Measurements from ENCODE around the gene TECPR1. TPM values are rescaled to one million over a fixed set of nuclear protein-coding genes. Genes with fewer than 3 reads are reported as not detected.

The TECPR1 gene
- total RNA-seq, 1 donor from 2014 or later, result 39.9 TPM

DNA sequence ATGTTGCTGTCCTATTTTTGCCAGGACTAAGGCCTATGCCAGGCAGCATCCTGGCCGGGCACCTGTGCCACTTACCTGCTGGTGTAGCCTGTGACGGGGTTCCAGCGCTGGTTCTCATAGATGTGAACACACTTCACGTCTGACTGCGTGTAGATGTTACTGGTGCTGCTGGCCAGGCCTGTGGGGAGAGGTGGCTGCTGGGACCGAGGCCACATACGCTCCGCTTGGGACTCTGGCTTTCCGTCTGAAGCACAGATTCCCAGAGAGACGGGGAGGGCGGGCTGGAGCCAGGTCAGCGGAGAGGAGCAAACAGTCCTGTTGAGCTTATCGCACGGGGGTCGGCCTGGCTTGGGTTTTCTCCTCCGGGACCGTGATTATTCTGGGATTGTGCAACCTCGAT lies 24.1 kb downstream of the TECPR1 start:
- TF ChIP-seq, protein P1, sequence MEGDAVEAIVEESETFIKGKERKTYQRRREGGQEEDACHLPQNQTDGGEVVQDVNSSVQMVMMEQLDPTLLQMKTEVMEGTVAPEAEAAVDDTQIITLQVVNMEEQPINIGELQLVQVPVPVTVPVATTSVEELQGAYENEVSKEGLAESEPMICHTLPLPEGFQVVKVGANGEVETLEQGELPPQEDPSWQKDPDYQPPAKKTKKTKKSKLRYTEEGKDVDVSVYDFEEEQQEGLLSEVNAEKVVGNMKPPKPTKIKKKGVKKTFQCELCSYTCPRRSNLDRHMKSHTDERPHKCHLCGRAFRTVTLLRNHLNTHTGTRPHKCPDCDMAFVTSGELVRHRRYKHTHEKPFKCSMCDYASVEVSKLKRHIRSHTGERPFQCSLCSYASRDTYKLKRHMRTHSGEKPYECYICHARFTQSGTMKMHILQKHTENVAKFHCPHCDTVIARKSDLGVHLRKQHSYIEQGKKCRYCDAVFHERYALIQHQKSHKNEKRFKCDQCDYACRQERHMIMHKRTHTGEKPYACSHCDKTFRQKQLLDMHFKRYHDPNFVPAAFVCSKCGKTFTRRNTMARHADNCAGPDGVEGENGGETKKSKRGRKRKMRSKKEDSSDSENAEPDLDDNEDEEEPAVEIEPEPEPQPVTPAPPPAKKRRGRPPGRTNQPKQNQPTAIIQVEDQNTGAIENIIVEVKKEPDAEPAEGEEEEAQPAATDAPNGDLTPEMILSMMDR (conservative IDR thresholded peaks at IDR 0.05), result no peak
- H3K4me1 Mint-ChIP-seq (ENCODE audit: unreplicated experiment), result no peaks in the 10 kb centered on the region
- no peak for DNase-seq (ENCODE audit: extremely low spot score, unreplicated experiment)
- no peak overlapping the region for H3K4me3 Mint-ChIP-seq
- H3K36me3 Mint-ChIP-seq, result no peaks in the 10 kb centered on the region
- no peaks in the 10 kb centered on the region for H3K9me3 Mint-ChIP-seq
- H3K27me3 Mint-ChIP-seq, result no peaks in the 10 kb centered on the region
- no peak overlapping the region for H3K27ac Mint-ChIP-seq

DNA sequence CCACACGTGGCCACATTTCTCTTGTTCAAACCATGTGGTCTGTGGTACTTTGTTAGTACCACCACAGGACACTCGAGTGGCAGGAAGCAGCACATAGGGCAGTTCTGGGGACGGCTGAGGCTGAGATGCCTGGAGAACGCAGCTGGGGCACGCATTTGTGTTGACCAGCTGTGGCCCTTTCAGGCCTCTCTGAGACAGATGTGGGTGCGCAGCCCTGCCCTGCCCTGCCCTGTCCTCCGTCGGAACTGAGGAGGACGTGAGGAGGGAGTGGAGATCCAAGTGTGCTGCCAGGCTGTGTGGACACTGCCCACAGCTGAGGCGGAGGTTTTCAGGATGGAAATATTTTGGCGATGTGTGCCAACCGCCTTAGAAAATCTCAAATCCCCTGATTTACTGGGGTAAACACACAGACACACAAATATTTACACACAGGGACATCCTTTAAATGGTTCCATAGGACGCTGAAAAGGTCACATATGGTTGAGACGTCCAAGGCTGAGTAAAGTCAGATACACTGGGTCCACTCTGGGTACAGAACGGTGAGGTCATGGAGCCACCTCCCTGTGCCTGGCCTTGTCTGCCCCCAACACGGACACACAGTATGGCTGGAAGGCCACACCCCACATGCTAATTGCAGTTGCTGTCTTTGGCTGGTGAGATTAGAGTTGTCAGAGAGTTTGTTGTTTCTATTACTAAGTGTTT lies 26.0 kb downstream of the TECPR1 start:
- no peaks in the 10 kb centered on the region for H3K9me3 Mint-ChIP-seq
- H3K27me3 Mint-ChIP-seq, result no peaks in the 10 kb centered on the region
- no peaks in the 10 kb centered on the region for H3K4me1 Mint-ChIP-seq (ENCODE audit: unreplicated experiment)
- no peak overlapping the region for H3K27ac Mint-ChIP-seq
- H3K4me3 Mint-ChIP-seq, result no peak overlapping the region
- no peak for DNase-seq (ENCODE audit: extremely low spot score, unreplicated experiment)
- no peaks in the 10 kb centered on the region for H3K36me3 Mint-ChIP-seq
- TF ChIP-seq, protein P1 (conservative IDR thresholded peaks at IDR 0.05), result no peak

DNA sequence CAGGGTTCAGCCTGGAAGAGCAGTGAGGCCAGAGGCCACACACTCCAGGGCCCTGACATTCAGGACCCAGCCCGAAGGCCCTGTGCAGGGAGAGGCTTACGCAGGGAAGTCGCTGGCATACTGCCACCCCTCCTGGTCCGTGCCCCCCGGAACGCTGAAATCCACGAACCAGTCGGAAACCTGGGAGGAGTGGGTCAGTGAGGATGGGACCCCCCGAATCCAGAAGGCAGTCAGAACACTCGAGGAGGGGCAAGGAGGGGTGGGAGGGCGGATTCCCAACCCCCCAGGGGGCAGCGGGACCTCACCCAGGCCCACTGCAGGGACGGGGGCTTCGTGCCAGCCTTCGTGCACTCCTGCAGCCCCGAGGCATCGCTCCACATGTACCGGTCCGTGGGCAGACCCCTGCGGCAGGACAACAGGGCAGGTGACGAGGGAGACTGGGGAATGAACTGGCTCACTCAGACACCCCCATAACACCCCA lies 27.3 kb downstream of the TECPR1 start:
- no peaks in the 10 kb centered on the region for H3K27me3 Mint-ChIP-seq
- DNase-seq (ENCODE audit: extremely low spot score, unreplicated experiment), result no peak
- no peaks in the 10 kb centered on the region for H3K9me3 Mint-ChIP-seq
- H3K4me3 Mint-ChIP-seq, result no peak overlapping the region
- no peak overlapping the region for H3K27ac Mint-ChIP-seq
- TF ChIP-seq, protein P1 (conservative IDR thresholded peaks at IDR 0.05), result no peak
- no peaks in the 10 kb centered on the region for H3K36me3 Mint-ChIP-seq
- no peaks in the 10 kb centered on the region for H3K4me1 Mint-ChIP-seq (ENCODE audit: unreplicated experiment)

DNA sequence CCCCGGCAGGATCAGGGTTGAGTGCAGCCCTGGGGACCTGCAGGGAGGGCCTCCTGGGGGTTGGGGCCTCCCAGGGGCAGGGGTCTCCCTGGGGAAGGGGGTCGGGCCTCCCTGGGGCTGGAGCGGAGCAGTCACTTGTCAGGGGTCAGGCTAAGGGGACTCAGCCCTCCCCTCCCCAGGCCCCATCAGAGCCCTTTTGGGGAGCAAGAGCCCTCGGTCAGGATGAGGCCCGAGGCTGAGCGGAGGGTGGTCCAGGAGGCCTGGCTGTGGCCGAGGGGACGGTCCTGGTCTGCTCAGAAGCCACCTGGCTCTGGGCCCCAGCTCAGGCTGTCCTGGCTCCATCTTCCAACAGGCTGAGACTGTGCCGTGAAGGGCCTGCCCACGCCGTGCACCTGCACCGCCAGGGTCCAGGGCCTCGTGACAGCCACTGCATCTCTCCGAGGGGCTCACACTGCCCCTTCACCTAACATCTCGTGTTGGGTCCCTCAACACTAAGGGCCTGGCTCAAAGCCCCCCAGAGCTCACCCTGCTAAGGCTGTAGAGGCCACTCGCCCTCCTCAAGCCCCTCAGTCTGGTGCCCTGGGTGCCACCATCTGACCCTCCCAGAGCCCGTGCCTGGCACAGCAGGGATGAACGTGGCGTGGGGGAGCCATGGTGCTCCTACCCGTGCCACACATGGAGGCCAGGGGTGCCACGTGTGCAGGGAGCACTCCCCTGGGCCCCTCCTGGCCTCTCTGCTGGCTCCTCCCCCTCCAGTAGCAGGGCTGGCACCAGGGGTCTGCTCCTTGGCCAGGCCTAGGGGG lies 27.9 kb downstream of the TECPR1 start:
- H3K27me3 Mint-ChIP-seq, result no peaks in the 10 kb centered on the region
- H3K9me3 Mint-ChIP-seq, result no peaks in the 10 kb centered on the region
- H3K4me3 Mint-ChIP-seq, result no peak overlapping the region
- peaks cover 3% of the 10 kb centered on the region for H3K36me3 Mint-ChIP-seq
- no peak overlapping the region for H3K27ac Mint-ChIP-seq
- H3K4me1 Mint-ChIP-seq (ENCODE audit: unreplicated experiment), result no peaks in the 10 kb centered on the region
- TF ChIP-seq, protein P1 (conservative IDR thresholded peaks at IDR 0.05), result no peak
- no peak for DNase-seq (ENCODE audit: extremely low spot score, unreplicated experiment)

DNA sequence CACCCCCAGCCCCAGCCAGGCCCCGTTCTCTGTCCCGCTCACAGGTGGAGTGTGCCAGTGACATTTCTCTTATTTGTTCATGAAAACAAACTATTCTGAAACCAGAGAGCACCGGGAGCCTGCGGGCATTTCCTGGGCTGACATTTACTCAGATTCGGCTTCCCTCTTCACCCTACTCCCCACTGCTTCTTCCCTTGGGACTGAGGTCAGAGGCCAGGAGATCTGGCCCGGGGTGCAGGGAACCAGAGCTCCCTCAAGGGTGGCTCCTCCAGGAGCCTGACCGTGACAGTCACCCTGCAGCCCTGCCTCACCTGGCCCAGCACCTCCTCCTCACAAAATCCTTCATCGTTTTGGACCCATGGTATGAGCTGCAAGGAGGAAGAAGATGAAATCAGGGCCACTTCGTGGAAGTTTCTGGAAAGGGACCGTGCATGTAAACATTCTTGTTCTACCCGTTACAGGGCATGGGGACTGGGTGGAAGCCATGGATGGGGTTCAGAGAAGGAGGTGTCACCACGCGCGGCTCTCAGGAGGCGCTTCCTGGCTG lies 28.6 kb downstream of the TECPR1 start:
- DNase-seq (ENCODE audit: extremely low spot score, unreplicated experiment), result no peak
- Mint-ChIP-seq H3K9me3 (no peaks in the 10 kb centered on the region), H3K36me3 (peaks cover 10% of the 10 kb centered on the region), H3K27ac (no peak overlapping the region), H3K4me3 (no peak overlapping the region), H3K27me3 (no peaks in the 10 kb centered on the region), H3K4me1 (ENCODE audit: unreplicated experiment) (peaks cover 5% of the 10 kb centered on the region)
- TF ChIP-seq, protein P1 (conservative IDR thresholded peaks at IDR 0.05), result no peak

Measured in type B pancreatic cell (in vitro differentiated cells).